IMR-90 (cell line): ENCODE measurements around the gene PRDX5. TPM values are rescaled to one million over a fixed set of nuclear protein-coding genes. Genes with fewer than 3 reads are reported as not detected.

Experiments used
- ATAC-seq: fragments of 200-7000 bp; cut with Tn5 transposase; 2 replicates; pipeline ENCODE4 v1.9.1; 2020; ENCODE audit warnings: low read depth, mild to moderate bottlenecking, moderate library complexity
- BruUV-seq: library from RNA; stranded (reverse); fragments of 400-500 nt; replicated peaks from 2 replicates; lab custom pipeline; 2021; lab: Mats Ljungman, UMichigan
- CTCF ChIA-PET: fragments of 300-600 bp; formaldehyde crosslinking; extraction: SDS; loops from one replicate; lab custom pipeline; 2021; ENCODE audit warnings: antibody characterized with exemption; lab: Yijun Ruan, JAX
- POLR2A ChIA-PET: fragments of 300-600 bp; sonication (Branson Sonifier 250); formaldehyde crosslinking; loops from one replicate; lab custom pipeline; 2022; ENCODE audit warnings: antibody characterized with exemption; ENCODE audit not compliant: unreplicated experiment; lab: Charles Lee
- DNase-seq: peaks from one replicate; pipeline ENCODE4 v3.0.0; 2013
- H2AFZ ChIP-seq: replicated peaks from 2 replicates; pipeline ENCODE3; 2013; ENCODE audit warnings: low read length, mild to moderate bottlenecking; ENCODE audit not compliant: poor library complexity
- H2AK5ac ChIP-seq: 2 replicates; pipeline ENCODE4 v1.6.1; 2013; ENCODE audit warnings: low read depth, low read length, inconsistent platforms
- H2AK9ac ChIP-seq: replicated peaks from 2 replicates; pipeline ENCODE3; 2013; ENCODE audit warnings: mild to moderate bottlenecking, low read depth, low read length, moderate library complexity; ENCODE audit not compliant: poor library complexity
- H2BK120ac ChIP-seq: 2 replicates; pipeline ENCODE4 v1.6.1; 2013; ENCODE audit warnings: low read depth, low read length, inconsistent platforms
- H2BK15ac ChIP-seq: 3 replicates; pipeline ENCODE4 v1.6.1; 2013; ENCODE audit warnings: low read depth, low read length, inconsistent platforms
- H2BK20ac ChIP-seq: 2 replicates; pipeline ENCODE4 v1.6.1; 2013; ENCODE audit warnings: low read depth, mild to moderate bottlenecking, inconsistent platforms, low read length, moderate library complexity
- H2BK5ac ChIP-seq: 2 replicates; pipeline ENCODE4 v1.6.1; 2013; ENCODE audit warnings: mild to moderate bottlenecking, low read depth, low read length, inconsistent platforms; ENCODE audit not compliant: poor library complexity, severe bottlenecking
- H3K14ac ChIP-seq: replicated peaks from 2 replicates; pipeline ENCODE4 v1.6.1; 2013; ENCODE audit warnings: low read depth, low read length, inconsistent platforms
- H3K18ac ChIP-seq: 2 replicates; pipeline ENCODE4 v1.6.1; 2013; ENCODE audit warnings: low read depth, low read length, control low read depth
- H3K23ac ChIP-seq: 2 replicates; pipeline ENCODE4 v1.6.1; 2013; ENCODE audit warnings: low read depth, low read length, inconsistent platforms
- H3K27ac ChIP-seq: 2 replicates; pipeline ENCODE4 v1.5.1; 2013; ENCODE audit warnings: mild to moderate bottlenecking, control low read depth, low read length; ENCODE audit not compliant: insufficient read depth
- H3K27me3 ChIP-seq: 2 replicates; pipeline ENCODE4 v1.6.1; 2013; ENCODE audit warnings: low read length; ENCODE audit not compliant: control insufficient read depth, insufficient read depth
- H3K36me3 ChIP-seq: 2 replicates; pipeline ENCODE4 v1.6.1; 2013; ENCODE audit warnings: low read length, mixed read lengths; ENCODE audit not compliant: control insufficient read depth, insufficient read depth
- H3K4ac ChIP-seq: 2 replicates; pipeline ENCODE4 v1.6.1; 2013; ENCODE audit warnings: low read depth, low read length, inconsistent platforms
- H3K4me1 ChIP-seq: 2 replicates; pipeline ENCODE4 v1.6.1; 2013; ENCODE audit warnings: low read length, mixed read lengths; ENCODE audit not compliant: control insufficient read depth, insufficient read depth
- H3K4me2 ChIP-seq: 2 replicates; pipeline ENCODE4 v1.6.1; 2013; ENCODE audit warnings: low read depth, mild to moderate bottlenecking, control low read depth, low read length, moderate library complexity
- H3K4me3 ChIP-seq: 2 replicates; pipeline ENCODE4 v1.5.1; 2013; ENCODE audit warnings: low read depth, mild to moderate bottlenecking, control low read depth, low read length, moderate library complexity; ENCODE audit not compliant: insufficient read depth
- H3K56ac ChIP-seq: 2 replicates; pipeline ENCODE4 v1.6.1; 2013; ENCODE audit warnings: low read length, inconsistent platforms; ENCODE audit not compliant: insufficient read depth; ENCODE audit errors: extremely low read depth
- H3K79me1 ChIP-seq, 2 experiments: 2 replicates each; pipeline ENCODE4 v1.6.1; 2013; ENCODE audit warnings: low read length in 2 of 2, inconsistent platforms in 1 of 2, low read depth in 1 of 2
- H3K9ac ChIP-seq: 2 replicates; pipeline ENCODE4 v1.6.1; 2013; ENCODE audit warnings: low read depth, low read length, control low read depth
- H3K9me1 ChIP-seq: 2 replicates; pipeline ENCODE4 v1.6.1; 2013; ENCODE audit warnings: low read length, inconsistent platforms; ENCODE audit not compliant: insufficient read depth
- H3K9me3 ChIP-seq: 2 replicates; pipeline ENCODE4 v1.6.1; 2013; ENCODE audit warnings: low read length; ENCODE audit not compliant: control insufficient read depth, insufficient read depth
- H4K20me1 ChIP-seq: 2 replicates; pipeline ENCODE4 v1.6.1; 2013; ENCODE audit warnings: low read length, inconsistent platforms; ENCODE audit not compliant: insufficient read depth
- H4K5ac ChIP-seq: 2 replicates; pipeline ENCODE4 v1.6.1; 2013; ENCODE audit warnings: mild to moderate bottlenecking, low read depth, low read length, control low read depth
- H4K8ac ChIP-seq, 2 experiments: 2 replicates each; pipeline ENCODE4 v1.6.1; 2013; ENCODE audit warnings: low read depth in 2 of 2, low read length in 2 of 2, control low read depth in 1 of 2, inconsistent platforms in 1 of 2
- H4K91ac ChIP-seq: 2 replicates; pipeline ENCODE4 v1.6.1; 2013; ENCODE audit warnings: low read depth, low read length, inconsistent platforms; ENCODE audit not compliant: insufficient read depth
- BHLHE40 ChIP-seq: fragments of 150-350 bp; IDR thresholded peaks from 2 replicates; pipeline ENCODE4 v1.6.1; 2016; ENCODE audit warnings: mild to moderate bottlenecking, low read depth, low read length
- CTCF ChIP-seq: conservative IDR thresholded peaks from 2 replicates; pipeline ENCODE4 v1.5.1; 2012; ENCODE audit warnings: mild to moderate bottlenecking, low read depth, low read length, improper control_type of control experiment
- ELK1 ChIP-seq: fragments of 150-350 bp; IDR thresholded peaks from 2 replicates; pipeline ENCODE4 v1.6.1; 2016; ENCODE audit warnings: low read depth, mild to moderate bottlenecking, low read length, moderate library complexity, borderline replicate concordance
- MAZ ChIP-seq: IDR thresholded peaks from 2 replicates; pipeline ENCODE4 v1.6.1; 2012; ENCODE audit warnings: low read depth, mild to moderate bottlenecking, low read length, improper control_type of control experiment, moderate library complexity, borderline replicate concordance
- MXI1 ChIP-seq: IDR thresholded peaks from 2 replicates; pipeline ENCODE4 v1.6.1; 2012; ENCODE audit warnings: low read depth, mild to moderate bottlenecking, low read length, moderate library complexity, borderline replicate concordance
- POLR2A ChIP-seq: IDR thresholded peaks from 2 replicates; pipeline ENCODE4 v1.6.1; 2012; ENCODE audit warnings: mild to moderate bottlenecking, low read depth, low read length
- RCOR1 ChIP-seq: IDR thresholded peaks from 2 replicates; pipeline ENCODE4 v1.6.1; 2012; ENCODE audit warnings: mild to moderate bottlenecking, low read length, improper control_type of control experiment; ENCODE audit not compliant: insufficient replicate concordance
- RFX5 ChIP-seq: IDR thresholded peaks from 2 replicates; pipeline ENCODE4 v1.8.0; 2012; ENCODE audit warnings: low read depth, mild to moderate bottlenecking, low read length, moderate library complexity
- SMC3 ChIP-seq: fragments of 150-350 bp; IDR thresholded peaks from 2 replicates; pipeline ENCODE4 v1.6.1; 2016; ENCODE audit warnings: low read depth, mild to moderate bottlenecking, antibody characterized with exemption, low read length, moderate library complexity
- USF2 ChIP-seq: fragments of 150-350 bp; IDR thresholded peaks from 2 replicates; pipeline ENCODE4 v1.6.1; 2017; ENCODE audit warnings: mild to moderate bottlenecking, antibody characterized with exemption, low read length, low read depth
- WGBS, 2 experiments: methylation state at CpG; one replicate each; pipeline versions ENCODE4 v1.1.5 to v1.1.7; 2013; ENCODE audit warnings: missing lambda C conversion rate in 2 of 2; ENCODE audit not compliant: insufficient read length in 1 of 2; ENCODE audit errors: extremely low coverage in 2 of 2; 5-methylcytosine and 5-hydroxymethylcytosine counted together
- dilution Hi-C: fragments of 300-500 bp; cut with HindIII; formaldehyde crosslinking; loops from one replicate; pipeline ENCODE4 v1.14.3; 2018; ENCODE audit warnings: low sequenced_read_pairs; ENCODE audit not compliant: unreplicated experiment
- in situ Hi-C: fragments of 300-500 bp; cut with MboI; formaldehyde crosslinking; loops from 3 replicates; pipeline ENCODE4 v1.14.3; 2019; ENCODE audit warnings: low sequenced_read_pairs, inconsistent platforms, mixed read lengths
- intact Hi-C: fragments of 100-400 bp; cut with micrococcal nuclease; formaldehyde crosslinking; loops from 2 replicates; pipeline ENCODE4 v1.10.0; 2022
- polyA plus RNA-seq, 3 experiments: library from polyadenylated mRNA; depleted of rRNA; stranded (reverse); fragments of >200 nt; gene quantifications; 2 replicates each; pipeline ENCODE4 v1.2.3, GENCODE V29; 2012; ENCODE audit warnings: low replicate concordance in 1 of 3
- total RNA-seq: library from RNA; depleted of rRNA; stranded (reverse); fragments of >200 nt; gene quantifications from 2 replicates; pipeline ENCODE4 v1.2.3, GENCODE V29; 2012

Gene PRDX5
- total and polyA plus RNA-seq, 2 of the 4 experiments (the other 2 are of a cell fraction): 120 to 292 TPM

DNA sequence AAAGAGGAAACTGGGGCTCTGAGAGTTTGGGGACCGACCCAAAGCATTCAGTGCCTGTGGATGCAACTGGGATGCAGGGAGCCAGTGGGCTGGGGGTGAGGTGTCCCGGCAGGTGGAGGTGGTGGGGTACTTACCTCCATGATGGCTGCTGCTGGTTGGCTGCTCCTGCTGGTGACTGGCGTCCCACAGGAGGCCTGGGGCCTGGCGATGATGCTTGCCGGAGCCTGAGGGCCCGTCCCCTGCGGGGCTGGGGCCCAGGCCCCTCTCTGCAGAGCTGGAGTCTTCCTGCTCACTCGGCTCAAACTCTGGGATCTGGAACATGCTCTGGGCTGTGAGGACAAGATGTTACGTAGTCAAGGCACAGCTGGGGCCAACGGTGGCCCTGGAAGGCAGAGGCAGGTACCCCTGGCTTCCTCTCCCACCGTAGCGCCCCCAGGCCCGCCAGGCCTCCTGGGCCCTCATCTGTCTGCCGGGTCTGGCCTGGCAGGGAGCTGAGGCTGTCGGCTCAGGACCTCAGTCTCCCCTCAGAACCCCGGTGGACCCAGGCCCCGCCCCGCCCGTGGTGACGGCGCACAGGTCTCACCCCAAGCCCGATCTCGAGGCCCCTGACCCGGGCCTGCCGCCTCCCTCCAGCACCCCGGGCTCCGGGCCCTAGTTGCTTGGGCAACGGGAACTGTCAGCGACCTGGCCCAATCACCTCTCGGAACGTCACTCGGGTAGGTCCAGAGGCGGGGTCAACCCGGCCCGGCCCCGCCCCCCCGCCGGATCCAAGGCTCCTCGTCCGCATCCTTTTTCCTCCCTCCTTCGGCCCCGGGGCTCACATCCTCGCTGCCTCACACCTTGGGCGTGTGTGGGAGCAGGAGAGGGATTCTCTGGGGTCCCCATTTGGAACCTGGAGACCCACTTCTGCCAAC is 33.6 kb upstream of the PRDX5 start, which contains the start of gene BAD:
TSS of gene BAD (minus strand) at position 618 of the 914 bp plus-strand sequence. CDS start at position 321, 297 bp downstream.
- TSS peak; percentile 45 for BruUV-seq
- ChIA-PET POLR2A (no interaction called here), CTCF (interaction anchor here (1.2 to 1.6 kb wide), 2 partner anchors 17 to 21 kb away, joined by 3 to 4 read pairs; partner anchors contain the start of gene ESRRA)
- Histone ChIP-seq H2BK20ac (no peak within 1 kb of the TSS), H2BK120ac (peak within 1 kb of the TSS; percentile 37; the same call in 1 of the 2 replicates), H4K5ac (peak within 1 kb of the TSS; percentile 91), H2AK5ac (peak within 1 kb of the TSS; percentile 90), H3K4me3 (peak within 1 kb of the TSS; percentile 71), H3K79me1 (peaks cover 15 to 39% of the 10 kb centered on the region in 2 experiments), H4K91ac (peak within 1 kb of the TSS; percentile 57), H3K18ac (peak within 1 kb of the TSS; percentile 62), H3K36me3 (peaks cover 6% of the 10 kb centered on the region; the same call in 1 of the 2 replicates), H4K20me1 (no peaks in the 10 kb centered on the region), H3K56ac (peak within 1 kb of the TSS; percentile 55), H3K23ac (peak within 1 kb of the TSS; percentile 84; the same call in 1 of the 2 replicates), H3K4me1 (peaks cover 8% of the 10 kb centered on the region), H3K27me3 (no peaks in the 10 kb centered on the region; the same call in 1 of the 2 replicates), H2AFZ (peak within 1 kb of the TSS; percentile 94), H3K9me3 (no peaks in the 10 kb centered on the region), H3K14ac (peak within 1 kb of the TSS; percentile 98), H2BK5ac (peak within 1 kb of the TSS; percentile 67), H3K27ac (peak within 1 kb of the TSS; percentile 90), H3K9me1 (peaks cover 5% of the 10 kb centered on the region; the same call in 1 of the 2 replicates), H2BK15ac (no peak within 1 kb of the TSS), H3K9ac (peak within 1 kb of the TSS; percentile 99), H4K8ac (peak within 1 kb of the TSS; percentile 86 to 95), H2AK9ac (peak within 1 kb of the TSS; percentile 77), H3K4me2 (peak within 1 kb of the TSS; percentile 99), H3K4ac (peak within 1 kb of the TSS; percentile 94)
- intact Hi-C loops (no loop called here), dilution Hi-C loops (no loop called here), in situ Hi-C loops (no loop called here)
- ATAC-seq: peak; percentile 87
- TF ChIP-seq SMC3 (no peak), MAZ (peak; percentile 45; the same call in 1 of the 2 replicates), ELK1 (no peak), USF2 (no peak), CTCF (no peak), RCOR1 (no peak), POLR2A (peak; percentile 59; the same call in 1 of the 2 replicates), RFX5 (no peak), MXI1 (0 out of 2 replicates have a peak, but pooled peaks have one; percentile 20), BHLHE40 (no peak)
- DNase-seq: peak; percentile 85
- WGBS, 2 experiments: 4% methylated on average over 22 of the region's 44 CpGs; no CpG with 5 or more reads in 1 of the 2 experiments
